K562 (cell line): ENCODE data around the gene NET1. TPM values are rescaled to one million over a fixed set of nuclear protein-coding genes. Genes with fewer than 3 reads are reported as not detected.
A peak's percentile ranks its signal among the peaks of the same experiment; 100 is the strongest.

Source experiments
- ATAC-seq: fragments of 200-7000 bp; cut with Tn5 transposase; 3 replicates; pipeline ENCODE4 v1.9.1; 2020; ENCODE audit warnings: moderate library complexity
- BruUV-seq: library from RNA; stranded (reverse); fragments of 400-500 nt; replicated peaks from 2 replicates; lab custom pipeline; 2021; lab: Mats Ljungman, UMichigan
- CTCF ChIA-PET: fragments of 300-600 bp; formaldehyde crosslinking; extraction: SDS; loops from one replicate; lab custom pipeline; 2021; ENCODE audit warnings: low intra/inter-chr PET ratio; lab: Yijun Ruan, JAX
- POLR2A ChIA-PET: fragments of 300-600, 350-650 bp; sonication (Branson Sonifier 250); formaldehyde crosslinking; extraction: SDS; loops from one replicate; lab custom pipeline; 2021; ENCODE audit warnings: antibody characterized with exemption, inconsistent platforms; lab: Yijun Ruan, JAX
- DNase-seq, 4 experiments: peaks; one replicate each; pipeline versions ENCODE4 v3.0.0 to v3.0.0-alpha.2; 2011 to 2018; ENCODE audit warnings: low spot score in 3 of 4, mixed read lengths in 3 of 4; ENCODE audit errors: extremely low read depth in 1 of 4
- FAIRE-seq: peaks from 2 replicates; lab custom pipeline; 2011; peaks lifted over from hg19 to GRCh38; lab: Jason Lieb, UNC
- H2AFZ ChIP-seq: 2 replicates; pipeline ENCODE4 v1.6.0; 2011; ENCODE audit warnings: low read depth, low read length, control low read depth, inconsistent platforms
- H3K27ac ChIP-seq: fragments of 200-600 bp; 3 replicates; pipeline ENCODE4 v1.8.0; 2011; ENCODE audit warnings: low read depth, mild to moderate bottlenecking, control low read depth, inconsistent platforms, low read length, moderate library complexity, mixed read lengths; ENCODE audit errors: extremely low read depth
- H3K27me3 ChIP-seq, 2 experiments: fragments of 300-600 bp in 1 of 2; 2 replicates in 1 of 2; 3 replicates in 1 of 2; pipeline versions ENCODE4 v1.6.0 to v1.8.0; 2011; ENCODE audit warnings: inconsistent platforms in 2 of 2, low read length in 2 of 2, mild to moderate bottlenecking in 1 of 2, mixed read lengths in 1 of 2, moderate library complexity in 1 of 2; ENCODE audit not compliant: control insufficient read depth in 2 of 2, insufficient read depth in 2 of 2
- H3K36me3 ChIP-seq: fragments of 300-600 bp; 3 replicates; pipeline ENCODE4 v1.8.0; 2011; ENCODE audit warnings: mild to moderate bottlenecking, low read length, inconsistent platforms; ENCODE audit not compliant: control insufficient read depth, insufficient read depth
- H3K4me1 ChIP-seq, 2 experiments: fragments of 200-600 bp in 1 of 2; replicated peaks in 1 of 2; 2 replicates in 1 of 2; 3 replicates in 1 of 2; pipeline versions ENCODE4 v1.5.1 to v1.8.0; 2011; ENCODE audit warnings: inconsistent platforms in 2 of 2, low read length in 2 of 2, mild to moderate bottlenecking in 1 of 2, mixed read lengths in 1 of 2, moderate library complexity in 1 of 2; ENCODE audit not compliant: control insufficient read depth in 2 of 2, insufficient read depth in 2 of 2
- H3K4me2 ChIP-seq: 2 replicates; pipeline ENCODE4 v1.6.1; 2011; ENCODE audit warnings: low read length, control low read depth, inconsistent platforms, mixed read lengths; ENCODE audit not compliant: insufficient read depth
- H3K4me3 ChIP-seq: fragments of 200-600 bp; sonication (generic), shearing (Covaris generic); 2 replicates; pipeline ENCODE4 v1.5.1; 2016; ENCODE audit warnings: control low read depth, inconsistent platforms
- H3K79me2 ChIP-seq: fragments of 200-600 bp; 3 replicates; pipeline ENCODE4 v1.8.0; 2011; ENCODE audit warnings: low read length, inconsistent platforms; ENCODE audit not compliant: control insufficient read depth, insufficient read depth
- H3K9ac ChIP-seq, 2 experiments: 2 replicates each; pipeline versions ENCODE4 v1.6.0 to v1.6.1; 2011; ENCODE audit warnings: low read depth in 2 of 2, low read length in 2 of 2, control low read depth in 1 of 2, inconsistent platforms in 1 of 2, mild to moderate bottlenecking in 1 of 2, mixed read lengths in 1 of 2; ENCODE audit not compliant: insufficient read depth in 1 of 2
- H3K9me1 ChIP-seq: one replicate; pipeline ENCODE4 v1.6.0; 2011; ENCODE audit warnings: inconsistent platforms, mild to moderate bottlenecking, low read length, moderate library complexity; ENCODE audit not compliant: control insufficient read depth, insufficient read depth
- H3K9me3 ChIP-seq: replicated peaks from 2 replicates; pipeline ENCODE4 v1.5.1; 2011; ENCODE audit warnings: low read depth, low read length, inconsistent platforms; ENCODE audit not compliant: control insufficient read depth, insufficient read depth
- H4K20me1 ChIP-seq: replicated peaks from 2 replicates; pipeline ENCODE4 v1.6.1; 2011; ENCODE audit warnings: low read length, inconsistent platforms, mixed read lengths; ENCODE audit not compliant: control insufficient read depth, insufficient read depth
- ATF7 ChIP-seq: fragments of 450-650 bp; IDR thresholded peaks from 2 replicates; pipeline ENCODE4 v1.7.1; 2014; ENCODE audit warnings: mild to moderate bottlenecking, moderate library complexity
- BACH1 ChIP-seq: fragments of 200-800 bp; sonication (Bioruptor generic); IDR thresholded peaks from 2 replicates; pipeline ENCODE4 v1.6.1; 2016; ENCODE audit warnings: missing genetic modification characterization, missing compliant biosample characterization
- CEBPG ChIP-seq, 3 experiments: fragments of 200-800 bp in 1 of 3; sonication (Bioruptor generic) in 1 of 3; sonication (generic) in 1 of 3; formaldehyde crosslinking in 1 of 3; IDR thresholded peaks in 2 of 3; conservative IDR thresholded peaks in 1 of 3; 2 replicates each; pipeline versions ENCODE4 v1.6.1 to v1.8.0; 2016 to 2022; ENCODE audit warnings: missing compliant biosample characterization in 2 of 3, missing genetic modification characterization in 2 of 3, mild to moderate bottlenecking in 1 of 3, missing genetic modification reagents in 1 of 3
- FOXA1 ChIP-seq: fragments of 450-650 bp; IDR thresholded peaks from 2 replicates; pipeline ENCODE4 v1.6.1; 2016; ENCODE audit warnings: mild to moderate bottlenecking, borderline replicate concordance
- HEY1 ChIP-seq: fragments of 250-450 bp; sonication (Bioruptor Pico); IDR thresholded peaks from 2 replicates; pipeline ENCODE4 v1.5.0; 2020; ENCODE audit warnings: mild to moderate bottlenecking, moderate library complexity, borderline replicate concordance
- HSF4 ChIP-seq: fragments of 250-450 bp; sonication (Bioruptor Pico); IDR thresholded peaks from 2 replicates; pipeline ENCODE4 v2.1.2; 2022; ENCODE audit warnings: mild to moderate bottlenecking, moderate library complexity, borderline replicate concordance
- MAFK ChIP-seq: IDR thresholded peaks from 2 replicates; pipeline ENCODE4 v1.6.1; 2011; ENCODE audit warnings: low read length, improper control_type of control experiment
- NFE2L1 ChIP-seq: fragments of 450-650 bp; IDR thresholded peaks from 2 replicates; pipeline ENCODE4 v1.6.1; 2016; ENCODE audit warnings: missing genetic modification characterization, low read depth, mild to moderate bottlenecking, missing compliant biosample characterization, moderate library complexity, borderline replicate concordance
- PHF21A ChIP-seq: fragments of 450-650 bp; IDR thresholded peaks from 2 replicates; pipeline ENCODE4 v1.6.1; 2017; ENCODE audit warnings: low read depth, borderline replicate concordance
- POLR2B ChIP-seq: fragments of 450-650 bp; IDR thresholded peaks from 2 replicates; pipeline ENCODE4 v1.6.1; 2018; ENCODE audit warnings: low read depth; ENCODE audit not compliant: partially characterized antibody
- PPARD ChIP-seq: fragments of 250-450 bp; sonication (Bioruptor Pico); IDR thresholded peaks from 2 replicates; pipeline ENCODE4 v1.8.0; 2022; ENCODE audit warnings: inconsistent platforms, mild to moderate bottlenecking, moderate library complexity
- SMAD3 ChIP-seq: fragments of 450-650 bp; formaldehyde crosslinking; conservative IDR thresholded peaks from 2 replicates; pipeline ENCODE4 v1.4.0; 2020; ENCODE audit warnings: mild to moderate bottlenecking
- SRSF9 ChIP-seq: fragments of 200-400 bp; formaldehyde crosslinking; IDR thresholded peaks from 2 replicates; pipeline ENCODE4 v1.6.1; 2017; ENCODE audit warnings: low read depth, low read length, borderline replicate concordance
- ZNF212 ChIP-seq: fragments of 450-650 bp; formaldehyde crosslinking; IDR thresholded peaks from 2 replicates; pipeline ENCODE4 v1.4.0; 2020; ENCODE audit warnings: mild to moderate bottlenecking
- ZNF696 ChIP-seq: fragments of 250-450 bp; sonication (Bioruptor Pico); conservative IDR thresholded peaks from 2 replicates; pipeline ENCODE4 v1.4.0; 2020; ENCODE audit warnings: mild to moderate bottlenecking, moderate library complexity
- WGBS: fragments of 100-300 bp; shearing (Covaris generic); methylation state at CpG from one replicate; pipeline ENCODE4 v1.1.6; 2016; ENCODE audit warnings: low coverage, mixed read lengths; ENCODE audit not compliant: insufficient coverage; ENCODE audit errors: missing lambda C conversion rate; 5-methylcytosine and 5-hydroxymethylcytosine counted together
- in situ Hi-C: fragments of 300-500 bp; cut with MboI; formaldehyde crosslinking; loops from 4 replicates; pipeline ENCODE4 v1.15.0; 2018; ENCODE audit warnings: inconsistent platforms, mixed read lengths
- intact Hi-C: fragments of 100-400 bp; cut with micrococcal nuclease; formaldehyde crosslinking; loops from 2 replicates; pipeline ENCODE4 v1.14.2; 2022
- polyA plus RNA-seq, 8 experiments: library from polyadenylated mRNA; depleted of rRNA in 4 of 8; stranded (reverse) in 5 of 8; unstranded in 3 of 8; fragments of >200 nt; fragmentation: Nextera tagmentation in 2 of 8; fragmentation: Illumina TruSeq in 1 of 8; extraction: Ambion mirVana in 2 of 8; extraction: Trizol in 1 of 8; gene quantifications; 2 replicates each; pipeline versions ENCODE4 v1.2.1 to v1.2.3, GENCODE V29; 2011 to 2014; ENCODE audit warnings: inconsistent platforms in 1 of 8, missing spikeins in 1 of 8
- total RNA-seq, 7 experiments: library from RNA; depleted of rRNA in 6 of 7; stranded (reverse); fragments of >200 nt in 6 of 7; fragmentation: Illumina TruSeq in 2 of 7; extraction: Trizol in 2 of 7; gene quantifications; 2 replicates each; pipeline versions ENCODE4 v1.2.1 to v1.2.3, GENCODE V29; 2011 to 2021; ENCODE audit warnings: low replicate concordance in 1 of 7
- TF ChIP-seq, protein P1 (sequence below): fragments of 150-350 bp; conservative IDR thresholded peaks from 2 replicates; pipeline ENCODE4 v1.6.1; 2014; ENCODE audit warnings: low read length
- TF ChIP-seq, protein P2 (sequence below), 3 experiments: fragments of 200-800 bp in 1 of 3; sonication (Bioruptor generic) in 1 of 3; sonication (generic) in 1 of 3; formaldehyde crosslinking in 1 of 3; IDR thresholded peaks; 2 replicates each; pipeline versions ENCODE4 v1.6.1 to v1.8.0; 2016 to 2022; ENCODE audit warnings: mild to moderate bottlenecking in 2 of 3, missing compliant biosample characterization in 2 of 3, missing genetic modification characterization in 2 of 3, missing genetic modification reagents in 1 of 3

Gene NET1
- total and polyA plus RNA-seq, 9 of the 15 experiments (the other 6 are each of a cell fraction or from before 2014, with no cell fraction given): 47.4 to 258 (median 106) TPM

- in situ Hi-C loops (no loop called here), intact Hi-C loops (loop anchor here (2.0 to 5.0 kb wide), 2 partner anchors 17 to 160 kb away; no protein-coding TSS in a partner anchor)
- Histone ChIP-seq H3K4me2 (peak overlapping the region; percentile 70), H2AFZ (no peak overlapping the region; the same call in 1 of the 2 replicates), H4K20me1 (no peaks in the 10 kb centered on the region), H3K4me1 (peaks cover 41 to 61% of the 10 kb centered on the region in 2 experiments), H3K9me1 (no peaks in the 10 kb centered on the region), H3K79me2 (peaks cover 100% of the 10 kb centered on the region), H3K9me3 (no peaks in the 10 kb centered on the region), H3K9ac (peak overlapping the region; percentile 77 to 81), H3K27me3 (no peaks in the 10 kb centered on the region), H3K36me3 (peaks cover 60% of the 10 kb centered on the region), H3K27ac (peak overlapping the region; percentile 87), H3K4me3 (no peak overlapping the region; the same call in 1 of the 2 replicates)
- ChIA-PET POLR2A (interaction anchor here (0.6 to 5.4 kb wide), 25 partner anchors 7 to 705 kb away, joined by 3 to 43 read pairs (median 4); no protein-coding TSS in a partner anchor), CTCF (no interaction called here)
- DNase-seq (peak in 2 of 4 experiments; percentile 75 to 91), FAIRE-seq (peak; percentile 89), ATAC-seq (peak; percentile 61)
- BruUV-seq: no TSS peak
- 2% methylated on average over 17 of the region's 17 CpGs for WGBS
- TF ChIP-seq SMAD3 (CRISPR knock-in tag) (no peak), PPARD (CRISPR knock-in tag) (no peak), FOXA1 (no peak), MAFK (no peak), HEY1 (no peak), CEBPG (CRISPR knock-in tag; IDR thresholded peaks at IDR 0.05) (peak; percentile 84; the same call in 1 of the 2 replicates), CEBPG (tag; conservative IDR thresholded peaks at IDR 0.05 in 1 of 2, IDR thresholded peaks at IDR 0.05 in 1 of 2) (peak; percentile 89 to 92), POLR2B (peak; percentile 65), ATF7 (peak; percentile 61), PHF21A (no peak), ZNF212 (CRISPR knock-in tag) (no peak), NFE2L1 (tag) (no peak), SRSF9 (no peak), BACH1 (peak; percentile 60; the same call in 1 of the 2 replicates), ZNF696 (no peak), HSF4 (CRISPR knock-in tag) (no peak; the same call in 1 of the 2 replicates)
- TF ChIP-seq, protein P1, sequence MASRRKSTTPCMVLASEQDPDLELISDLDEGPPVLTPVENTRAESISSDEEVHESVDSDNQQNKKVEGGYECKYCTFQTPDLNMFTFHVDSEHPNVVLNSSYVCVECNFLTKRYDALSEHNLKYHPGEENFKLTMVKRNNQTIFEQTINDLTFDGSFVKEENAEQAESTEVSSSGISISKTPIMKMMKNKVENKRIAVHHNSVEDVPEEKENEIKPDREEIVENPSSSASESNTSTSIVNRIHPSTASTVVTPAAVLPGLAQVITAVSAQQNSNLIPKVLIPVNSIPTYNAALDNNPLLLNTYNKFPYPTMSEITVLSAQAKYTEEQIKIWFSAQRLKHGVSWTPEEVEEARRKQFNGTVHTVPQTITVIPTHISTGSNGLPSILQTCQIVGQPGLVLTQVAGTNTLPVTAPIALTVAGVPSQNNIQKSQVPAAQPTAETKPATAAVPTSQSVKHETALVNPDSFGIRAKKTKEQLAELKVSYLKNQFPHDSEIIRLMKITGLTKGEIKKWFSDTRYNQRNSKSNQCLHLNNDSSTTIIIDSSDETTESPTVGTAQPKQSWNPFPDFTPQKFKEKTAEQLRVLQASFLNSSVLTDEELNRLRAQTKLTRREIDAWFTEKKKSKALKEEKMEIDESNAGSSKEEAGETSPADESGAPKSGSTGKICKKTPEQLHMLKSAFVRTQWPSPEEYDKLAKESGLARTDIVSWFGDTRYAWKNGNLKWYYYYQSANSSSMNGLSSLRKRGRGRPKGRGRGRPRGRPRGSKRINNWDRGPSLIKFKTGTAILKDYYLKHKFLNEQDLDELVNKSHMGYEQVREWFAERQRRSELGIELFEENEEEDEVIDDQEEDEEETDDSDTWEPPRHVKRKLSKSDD: no peak
- TF ChIP-seq, protein P2, sequence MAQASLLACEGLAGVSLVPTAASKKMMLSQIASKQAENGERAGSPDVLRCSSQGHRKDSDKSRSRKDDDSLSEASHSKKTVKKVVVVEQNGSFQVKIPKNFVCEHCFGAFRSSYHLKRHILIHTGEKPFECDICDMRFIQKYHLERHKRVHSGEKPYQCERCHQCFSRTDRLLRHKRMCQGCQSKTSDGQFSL (CRISPR knock-in tag; IDR thresholded peaks at IDR 0.05): no peak
- TF ChIP-seq, protein P2 (tag; IDR thresholded peaks at IDR 0.05): no peak
Observed at GRCh38 chr10:5461914-5462840, 49.8 kb downstream of the NET1 start.
